Measurements from ENCODE around the gene BICDL1. TPM values are rescaled to one million over a fixed set of nuclear protein-coding genes. Genes with fewer than 3 reads are reported as not detected.

Gene BICDL1
- total RNA-seq, 1 donor from 2014 or later = 2.8 TPM

DNA sequence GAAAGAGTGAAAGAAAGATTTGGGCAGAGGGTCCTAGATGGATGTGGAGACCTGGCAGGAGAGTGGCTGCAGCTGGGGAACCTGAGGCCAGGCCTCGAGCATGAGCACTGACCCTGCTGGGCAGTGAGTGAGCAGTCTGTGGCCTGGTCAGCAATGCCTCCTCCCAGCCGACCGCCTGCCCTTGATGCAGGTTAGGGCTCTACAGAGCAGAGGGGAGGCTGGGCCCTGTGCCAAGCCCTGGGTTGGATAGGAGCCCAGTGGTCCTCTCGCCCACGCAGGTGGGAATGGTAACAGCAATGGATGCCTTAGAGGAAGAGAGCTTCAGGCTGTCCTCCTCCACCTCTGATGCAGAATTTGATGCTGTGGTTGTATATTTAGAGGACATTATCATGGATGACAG, 67.7 kb downstream of the BICDL1 start:
- Mint-ChIP-seq H3K36me3 (ENCODE audit: low read depth, unreplicated experiment) (no peaks in the 10 kb centered on the region), H3K9me3 (ENCODE audit: unreplicated experiment) (no peaks in the 10 kb centered on the region), H3K27ac (ENCODE audit: unreplicated experiment) (no peak overlapping the region), H3K27me3 (ENCODE audit: unreplicated experiment) (no peaks in the 10 kb centered on the region), H3K4me3 (ENCODE audit: unreplicated experiment) (no peak overlapping the region), H3K4me1 (ENCODE audit: unreplicated experiment) (peaks cover 3% of the 10 kb centered on the region)
- TF ChIP-seq CTCF (IDR thresholded peaks at IDR 0.05; ENCODE audit: unreplicated experiment) = no peak
- DNase-seq (ENCODE audit: low spot score) = no peak

DNA sequence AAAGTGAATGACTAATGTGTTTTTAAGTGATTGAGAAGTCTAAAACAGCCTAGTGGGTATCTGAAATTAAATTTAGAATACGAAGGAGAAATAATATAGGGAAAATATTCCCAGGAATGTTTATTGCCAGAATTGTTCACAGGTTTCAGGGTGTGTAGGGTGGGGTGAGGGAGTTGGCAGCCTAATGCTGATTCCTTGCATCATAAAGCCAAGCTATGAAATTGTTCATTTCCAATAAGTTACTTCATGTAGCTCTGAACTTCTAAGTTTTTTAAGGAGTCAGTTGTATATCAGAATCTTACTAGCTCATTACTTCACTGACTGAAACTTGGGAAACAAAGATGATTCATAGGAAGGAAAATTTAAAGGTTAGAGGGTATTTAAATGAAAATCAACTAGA, 71.2 kb downstream of the BICDL1 start:
- Mint-ChIP-seq H3K4me3 (ENCODE audit: unreplicated experiment) (no peak overlapping the region), H3K4me1 (ENCODE audit: unreplicated experiment) (peaks cover 8% of the 10 kb centered on the region), H3K36me3 (ENCODE audit: low read depth, unreplicated experiment) (no peaks in the 10 kb centered on the region), H3K9me3 (ENCODE audit: unreplicated experiment) (no peaks in the 10 kb centered on the region), H3K27me3 (ENCODE audit: unreplicated experiment) (no peaks in the 10 kb centered on the region), H3K27ac (ENCODE audit: unreplicated experiment) (no peak overlapping the region)
- DNase-seq (ENCODE audit: low spot score) = no peak
- TF ChIP-seq CTCF (IDR thresholded peaks at IDR 0.05; ENCODE audit: unreplicated experiment) = no peak

- no peaks in the 10 kb centered on the region for H3K9me3 Mint-ChIP-seq (ENCODE audit: unreplicated experiment)
- DNase-seq (ENCODE audit: low spot score) = no peak
- TF ChIP-seq CTCF (IDR thresholded peaks at IDR 0.05; ENCODE audit: unreplicated experiment) = no peak
- no peaks in the 10 kb centered on the region for H3K27me3 Mint-ChIP-seq (ENCODE audit: unreplicated experiment)
- H3K4me3 Mint-ChIP-seq (ENCODE audit: unreplicated experiment) = no peak overlapping the region
- H3K4me1 Mint-ChIP-seq (ENCODE audit: unreplicated experiment) = peaks cover 9% of the 10 kb centered on the region
- H3K36me3 Mint-ChIP-seq (ENCODE audit: low read depth, unreplicated experiment) = no peaks in the 10 kb centered on the region
- H3K27ac Mint-ChIP-seq (ENCODE audit: unreplicated experiment) = no peak overlapping the region
Measured at GRCh38 chr12:120060717-120061116, 71.7 kb downstream of the BICDL1 start.

DNA sequence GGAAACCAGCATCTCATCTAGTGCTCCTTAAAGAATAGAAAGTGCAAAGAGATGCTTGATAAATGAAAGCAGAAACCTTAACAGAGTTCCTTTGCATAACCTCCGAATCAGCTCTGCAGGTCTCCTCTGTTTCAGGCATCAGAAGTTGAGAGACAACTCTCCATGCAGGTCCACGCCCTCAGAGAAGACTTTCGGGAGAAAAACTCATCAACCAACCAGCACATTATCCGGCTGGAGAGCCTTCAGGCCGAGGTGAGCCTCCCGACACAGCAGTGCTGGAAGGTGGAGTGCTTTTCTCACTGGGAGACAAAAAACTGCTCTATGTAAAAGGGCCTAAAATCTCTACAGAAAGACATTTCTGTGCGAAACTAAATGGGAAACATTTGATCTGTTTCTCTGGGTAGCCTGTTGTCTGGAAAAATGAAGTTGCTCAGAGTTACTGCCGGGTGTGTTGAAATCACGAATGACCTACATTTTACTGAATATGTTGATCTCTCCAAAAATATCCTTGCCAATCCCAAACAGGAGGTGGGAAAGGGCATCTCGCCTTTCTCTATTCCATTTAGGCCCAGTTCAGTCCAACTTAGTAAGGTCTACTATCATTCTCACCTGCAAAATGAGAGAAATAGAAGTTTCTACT, 72.7 kb downstream of the BICDL1 start:
- Mint-ChIP-seq H3K27ac (ENCODE audit: unreplicated experiment) (no peak overlapping the region), H3K4me1 (ENCODE audit: unreplicated experiment) (peaks cover 9% of the 10 kb centered on the region)

More for the DNA sequence above, 72.7 kb downstream of the BICDL1 start:
- H3K27me3 Mint-ChIP-seq (ENCODE audit: unreplicated experiment) = no peaks in the 10 kb centered on the region
- no peaks in the 10 kb centered on the region for H3K9me3 Mint-ChIP-seq (ENCODE audit: unreplicated experiment)
- no peaks in the 10 kb centered on the region for H3K36me3 Mint-ChIP-seq (ENCODE audit: low read depth, unreplicated experiment)
- no peak for TF ChIP-seq CTCF (IDR thresholded peaks at IDR 0.05; ENCODE audit: unreplicated experiment)
- no peak overlapping the region for H3K4me3 Mint-ChIP-seq (ENCODE audit: unreplicated experiment)
- no peak for DNase-seq (ENCODE audit: low spot score)

Data from endothelial cell (in vitro differentiated cells).